K562 (cell line): ENCODE results near the gene EXOC3L1. TPM values are rescaled to one million over a fixed set of nuclear protein-coding genes. Genes with fewer than 3 reads are reported as not detected.

Source experiments
- AFF1 ChIP-seq, 2 experiments: fragments of 450-650 bp; IDR thresholded peaks; 2 replicates each; pipeline ENCODE4 v1.6.1; 2018; ENCODE audit warnings: mild to moderate bottlenecking in 2 of 2, low read depth in 1 of 2; ENCODE audit not compliant: partially characterized antibody in 2 of 2
- ARHGAP35 ChIP-seq: fragments of 450-650 bp; IDR thresholded peaks from 2 replicates; pipeline ENCODE4 v1.6.1; 2018; ENCODE audit not compliant: partially characterized antibody
- CBFA2T3 ChIP-seq: fragments of 450-650 bp; IDR thresholded peaks from 2 replicates; pipeline ENCODE4 v1.6.1; 2017
- CREM ChIP-seq: IDR thresholded peaks from 2 replicates; pipeline ENCODE4 v1.6.1; 2014; ENCODE audit warnings: antibody characterized with exemption, low read depth
- DIDO1 ChIP-seq: fragments of 450-650 bp; IDR thresholded peaks from 2 replicates; pipeline ENCODE4 v1.6.1; 2016; ENCODE audit warnings: low read depth, missing biosample characterization, missing genetic modification characterization
- HDGF ChIP-seq: fragments of 450-650 bp; IDR thresholded peaks from 2 replicates; pipeline ENCODE4 v1.6.1; 2016
- KLF13 ChIP-seq: fragments of 450-650 bp; IDR thresholded peaks from 2 replicates; pipeline ENCODE4 v1.6.1; 2016; ENCODE audit warnings: missing genetic modification characterization, low read depth, mild to moderate bottlenecking, missing compliant biosample characterization, moderate library complexity, borderline replicate concordance
- NCOR1 ChIP-seq: fragments of 450-650 bp; IDR thresholded peaks from 2 replicates; pipeline ENCODE4 v1.6.1; 2016; ENCODE audit warnings: mild to moderate bottlenecking, moderate library complexity
- NFXL1 ChIP-seq: fragments of 450-650 bp; formaldehyde crosslinking; IDR thresholded peaks from 2 replicates; pipeline ENCODE4 v1.4.0; 2021; ENCODE audit warnings: mild to moderate bottlenecking
- PHF21A ChIP-seq: fragments of 450-650 bp; IDR thresholded peaks from 2 replicates; pipeline ENCODE4 v1.6.1; 2017; ENCODE audit warnings: low read depth, borderline replicate concordance
- POLR2AphosphoS5 ChIP-seq: IDR thresholded peaks from 2 replicates; pipeline ENCODE4 v1.6.1; 2011; ENCODE audit warnings: mild to moderate bottlenecking, low read depth, low read length, moderate library complexity; ENCODE audit not compliant: control insufficient read depth, insufficient read depth
- RBBP5 ChIP-seq: fragments of 200-600 bp; sonication (generic); IDR thresholded peaks from 2 replicates; pipeline ENCODE4 v1.6.1; 2012; ENCODE audit warnings: borderline replicate concordance, mild to moderate bottlenecking, low read length, control low read depth, inconsistent platforms; ENCODE audit not compliant: insufficient read depth, poor library complexity, severe bottlenecking
- RFX5 ChIP-seq: IDR thresholded peaks from 2 replicates; pipeline ENCODE4 v1.6.1; 2011; ENCODE audit warnings: low read depth, mild to moderate bottlenecking, improper control_type of control experiment, low read length
- VEZF1 ChIP-seq: fragments of 200-800 bp; sonication (Bioruptor generic); IDR thresholded peaks from 2 replicates; pipeline ENCODE4 v1.6.1; 2017; ENCODE audit warnings: missing genetic modification characterization, missing compliant biosample characterization
- ZEB2 ChIP-seq: fragments of 450-650 bp; IDR thresholded peaks from 2 replicates; pipeline ENCODE4 v1.6.1; 2016
- ZNF232 ChIP-seq: sonication (generic); formaldehyde crosslinking; IDR thresholded peaks from 2 replicates; pipeline ENCODE4 v1.8.0; 2022; ENCODE audit warnings: mild to moderate bottlenecking, missing genetic modification reagents
- ZNF384 ChIP-seq: IDR thresholded peaks from 2 replicates; pipeline ENCODE4 v1.6.1; 2012; ENCODE audit warnings: low read depth, low read length, improper control_type of control experiment
- polyA plus RNA-seq, 8 experiments: library from polyadenylated mRNA; depleted of rRNA in 4 of 8; stranded (reverse) in 5 of 8; unstranded in 3 of 8; fragments of >200 nt; fragmentation: Nextera tagmentation in 2 of 8; fragmentation: Illumina TruSeq in 1 of 8; extraction: Ambion mirVana in 2 of 8; extraction: Trizol in 1 of 8; gene quantifications; 2 replicates each; pipeline versions ENCODE4 v1.2.1 to v1.2.3, GENCODE V29; 2011 to 2014; ENCODE audit warnings: inconsistent platforms in 1 of 8, missing spikeins in 1 of 8
- total RNA-seq, 7 experiments: library from RNA; depleted of rRNA in 6 of 7; stranded (reverse); fragments of >200 nt in 6 of 7; fragmentation: Illumina TruSeq in 2 of 7; extraction: Trizol in 2 of 7; gene quantifications; 2 replicates each; pipeline versions ENCODE4 v1.2.1 to v1.2.3, GENCODE V29; 2011 to 2021; ENCODE audit warnings: low replicate concordance in 1 of 7
- TF ChIP-seq, protein P1 (sequence below), 2 experiments: fragments of 450-650 bp; IDR thresholded peaks; 2 replicates each; pipeline ENCODE4 v1.6.1; 2016
- TF ChIP-seq, protein P2 (sequence below): sonication (generic); formaldehyde crosslinking; IDR thresholded peaks from 2 replicates; pipeline ENCODE4 v1.8.1; 2023; ENCODE audit warnings: mild to moderate bottlenecking, missing genetic modification reagents

The EXOC3L1 gene
- total and polyA plus RNA-seq, 9 of the 15 experiments (the other 6 are each of a cell fraction or from before 2014, with no cell fraction given), result 0.08 TPM; not detected in 8

GRCh38 chr16:67170168-67170948 lies 19.6 kb downstream of the EXOC3L1 start, which contains the start of gene NOL3 (continued):
- TF ChIP-seq AFF1 (IDR thresholded peaks at IDR 0.05; ENCODE audit: low read depth in 1 of 2, partially characterized antibody in 2 of 2) (peak in 1 of 2 experiments; percentile 3), PHF21A (peak; percentile 58; the same call in 1 of the 2 replicates), NCOR1 (peak; percentile 57), POLR2AphosphoS5 (no peak; the same call in 1 of the 2 replicates), ZNF232 (CRISPR knock-in tag) (no peak), DIDO1 (tag) (no peak), HDGF (no peak), NFXL1 (CRISPR knock-in tag) (no peak), CREM (no peak; the same call in 1 of the 2 replicates), ZEB2 (0 out of 2 replicates have a peak, but pooled peaks have one; percentile 19), CBFA2T3 (peak; percentile 50; the same call in 1 of the 2 replicates), ARHGAP35 (no peak), ZNF384 (no peak), RFX5 (no peak), RBBP5 (peak; percentile 52), VEZF1 (CRISPR knock-in tag) (peak; percentile 97), KLF13 (tag) (no peak)
- TF ChIP-seq, protein P1, sequence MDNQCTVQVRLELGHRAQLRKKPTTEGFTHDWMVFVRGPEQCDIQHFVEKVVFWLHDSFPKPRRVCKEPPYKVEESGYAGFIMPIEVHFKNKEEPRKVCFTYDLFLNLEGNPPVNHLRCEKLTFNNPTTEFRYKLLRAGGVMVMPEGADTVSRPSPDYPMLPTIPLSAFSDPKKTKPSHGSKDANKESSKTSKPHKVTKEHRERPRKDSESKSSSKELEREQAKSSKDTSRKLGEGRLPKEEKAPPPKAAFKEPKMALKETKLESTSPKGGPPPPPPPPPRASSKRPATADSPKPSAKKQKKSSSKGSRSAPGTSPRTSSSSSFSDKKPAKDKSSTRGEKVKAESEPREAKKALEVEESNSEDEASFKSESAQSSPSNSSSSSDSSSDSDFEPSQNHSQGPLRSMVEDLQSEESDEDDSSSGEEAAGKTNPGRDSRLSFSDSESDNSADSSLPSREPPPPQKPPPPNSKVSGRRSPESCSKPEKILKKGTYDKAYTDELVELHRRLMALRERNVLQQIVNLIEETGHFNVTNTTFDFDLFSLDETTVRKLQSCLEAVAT (IDR thresholded peaks at IDR 0.05), result 0 out of 4 replicates have a peak, but pooled peaks of 1 of the 2 experiments have one; percentile 8
- TF ChIP-seq, protein P2, sequence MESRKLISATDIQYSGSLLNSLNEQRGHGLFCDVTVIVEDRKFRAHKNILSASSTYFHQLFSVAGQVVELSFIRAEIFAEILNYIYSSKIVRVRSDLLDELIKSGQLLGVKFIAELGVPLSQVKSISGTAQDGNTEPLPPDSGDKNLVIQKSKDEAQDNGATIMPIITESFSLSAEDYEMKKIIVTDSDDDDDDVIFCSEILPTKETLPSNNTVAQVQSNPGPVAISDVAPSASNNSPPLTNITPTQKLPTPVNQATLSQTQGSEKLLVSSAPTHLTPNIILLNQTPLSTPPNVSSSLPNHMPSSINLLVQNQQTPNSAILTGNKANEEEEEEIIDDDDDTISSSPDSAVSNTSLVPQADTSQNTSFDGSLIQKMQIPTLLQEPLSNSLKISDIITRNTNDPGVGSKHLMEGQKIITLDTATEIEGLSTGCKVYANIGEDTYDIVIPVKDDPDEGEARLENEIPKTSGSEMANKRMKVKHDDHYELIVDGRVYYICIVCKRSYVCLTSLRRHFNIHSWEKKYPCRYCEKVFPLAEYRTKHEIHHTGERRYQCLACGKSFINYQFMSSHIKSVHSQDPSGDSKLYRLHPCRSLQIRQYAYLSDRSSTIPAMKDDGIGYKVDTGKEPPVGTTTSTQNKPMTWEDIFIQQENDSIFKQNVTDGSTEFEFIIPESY, result no peak
